Ishikawa (cell line): ENCODE measurements around the gene ZFYVE9.

Experiments used
- EGR1 ChIP-seq: IDR thresholded peaks from 2 replicates; pipeline ENCODE4 v1.6.1; 2012
- EP300 ChIP-seq: IDR thresholded peaks from 2 replicates; pipeline ENCODE4 v1.6.1; 2012; ENCODE audit warnings: borderline replicate concordance
- RAD21 ChIP-seq: IDR thresholded peaks from 2 replicates; pipeline ENCODE4 v1.6.1; 2012; ENCODE audit warnings: low read depth
- TAF1 ChIP-seq: IDR thresholded peaks from 2 replicates; pipeline ENCODE4 v1.6.1; 2012; ENCODE audit warnings: low read depth, mild to moderate bottlenecking
- TCF12 ChIP-seq: IDR thresholded peaks from 2 replicates; pipeline ENCODE4 v1.6.1; 2012; ENCODE audit warnings: low read depth
- YY1 ChIP-seq: IDR thresholded peaks from 2 replicates; pipeline ENCODE4 v1.6.1; 2012; ENCODE audit warnings: low read depth

DNA sequence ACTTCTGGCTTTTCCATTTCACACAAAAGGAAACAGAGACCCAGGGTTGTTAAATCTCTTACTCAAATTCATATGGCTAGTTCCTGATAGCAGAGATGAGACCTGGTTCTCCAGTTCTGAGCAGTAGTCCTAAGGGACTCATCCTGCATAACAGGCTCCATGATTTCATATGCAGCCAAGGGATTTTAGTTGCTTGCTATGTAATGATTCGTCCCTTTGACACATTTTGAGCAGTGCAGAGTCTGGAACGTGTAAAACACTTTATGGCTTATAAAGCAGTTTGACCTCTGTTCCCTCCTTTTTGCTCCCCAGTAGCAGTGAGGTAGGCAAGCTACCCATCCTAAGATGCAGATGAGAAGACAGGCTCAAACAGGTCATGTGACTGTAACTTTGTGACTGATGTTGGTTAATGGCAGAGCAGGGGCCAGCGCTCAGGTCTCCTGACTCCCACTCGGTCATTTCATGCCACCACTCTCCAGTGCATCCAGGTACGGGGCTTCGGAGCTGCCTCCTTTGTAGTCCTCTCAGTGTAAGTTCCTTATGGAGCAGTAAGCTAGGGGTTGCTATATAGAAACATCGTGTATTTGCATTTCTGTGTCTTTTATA, 199.9 kb downstream of the ZFYVE9 start:
- TF ChIP-seq RAD21 (no peak), YY1 (no peak), TCF12 (no peak), EP300 (no peak), EGR1 (no peak), TAF1 (no peak)
